Activated T-helper 1 cell treated with anti-CD3 and anti-CD28 coated beads, Interleukin-12 subunit alpha, Interleukin-12 subunit beta, Interleukin-2, Interleukin-4 antibody, amounts not matched to agents 30 ng/mL and 10 ng/mL and 1 ng/mL, durations not matched to agents 14 hours and 24 hours and 36 hours (primary cell): ENCODE results near the gene TMEM120A. TPM values are rescaled to one million over a fixed set of nuclear protein-coding genes. Genes with fewer than 3 reads are reported as not detected.
"Not testable (repeated sequence)": the region's sequence is repeated elsewhere in the genome, so short reads cannot be mapped to it uniquely, and the experiment has no call there.

ENCODE experiments used
- DNase-seq: peaks from one replicate; pipeline ENCODE4 v3.0.0; 2021; ENCODE audit warnings: low spot score
- H3K27ac Mint-ChIP-seq: one replicate; pipeline ENCODE4 v1.8.0; 2021; ENCODE audit warnings: mild to moderate bottlenecking, mixed read lengths
- H3K27me3 Mint-ChIP-seq: one replicate; pipeline ENCODE4 v1.8.0; 2022; ENCODE audit warnings: mild to moderate bottlenecking, moderate library complexity, mixed read lengths; ENCODE audit not compliant: insufficient read depth
- H3K36me3 Mint-ChIP-seq: one replicate; pipeline ENCODE4 v1.8.0; 2021; ENCODE audit warnings: low read depth, mixed read lengths
- H3K4me1 Mint-ChIP-seq: one replicate; pipeline ENCODE4 v1.8.0; 2021; ENCODE audit warnings: low read depth, mixed read lengths
- H3K4me3 Mint-ChIP-seq: one replicate; pipeline ENCODE4 v1.8.0; 2021; ENCODE audit warnings: mild to moderate bottlenecking, moderate library complexity, mixed read lengths
- H3K9me3 Mint-ChIP-seq: one replicate; pipeline ENCODE4 v1.8.0; 2021; ENCODE audit warnings: mixed read lengths
- intact Hi-C: fragments of 100-400 bp; cut with micrococcal nuclease; formaldehyde crosslinking; loops from one replicate; pipeline ENCODE4 v1.15.1; 2024
- total RNA-seq: library from RNA; stranded (reverse); gene quantifications from 2 replicates; pipeline ENCODE4 v1.2.3, GENCODE V29; 2022

Gene TMEM120A
- 44.3 and 49.9 TPM in 2 replicates for total RNA-seq

GRCh38 chr7:75994388-75995051 lies at the start of gene TMEM120A:
Gene TMEM120A (minus strand): TSS chr7:75994595. CDS start chr7:75994570, 25 bp downstream.
- Mint-ChIP-seq H3K9me3 (no peaks in the 10 kb centered on the region), H3K36me3 (peaks cover 23% of the 10 kb centered on the region), H3K27ac (peak within 1 kb of the TSS; percentile 18), H3K4me1 (peaks cover 25% of the 10 kb centered on the region), H3K27me3 (no peaks in the 10 kb centered on the region), H3K4me3 (peak within 1 kb of the TSS; percentile 84)
- DNase-seq: peak; percentile 93
- intact Hi-C loops: loop anchor here (1.0 kb wide), 6 partner anchors 14 to 255 kb away; partner anchors contain the start of genes POR and STYXL1

GRCh38 chr7:76040126-76040525 lies 45.7 kb upstream of the TMEM120A start:
- DNase-seq: no peak
- no peaks in the 10 kb centered on the region for H3K9me3 Mint-ChIP-seq
- H3K27ac Mint-ChIP-seq: no peak overlapping the region
- H3K36me3 Mint-ChIP-seq: peaks cover 5% of the 10 kb centered on the region
- H3K4me3 Mint-ChIP-seq: no peak overlapping the region
- H3K27me3 Mint-ChIP-seq: no peaks in the 10 kb centered on the region
- intact Hi-C loops: no loop called here
- peaks cover 18% of the 10 kb centered on the region for H3K4me1 Mint-ChIP-seq

- Mint-ChIP-seq H3K4me3 (no peak overlapping the region), H3K27ac (no peak overlapping the region), H3K27me3 (no peaks in the 10 kb centered on the region), H3K36me3 (peaks cover 2% of the 10 kb centered on the region), H3K4me1 (peaks cover 31% of the 10 kb centered on the region), H3K9me3 (no peaks in the 10 kb centered on the region)
- intact Hi-C loops: no loop called here
- DNase-seq: no peak
Measured at GRCh38 chr7:76037310-76037709, 42.9 kb upstream of the TMEM120A start.

- no peak overlapping the region for H3K27ac Mint-ChIP-seq
- H3K4me3 Mint-ChIP-seq: no peak overlapping the region
- H3K4me1 Mint-ChIP-seq: peaks cover 31% of the 10 kb centered on the region
- DNase-seq: no peak
- H3K9me3 Mint-ChIP-seq: no peaks in the 10 kb centered on the region
- intact Hi-C loops: no loop called here
- H3K36me3 Mint-ChIP-seq: peaks cover 6% of the 10 kb centered on the region
- no peaks in the 10 kb centered on the region for H3K27me3 Mint-ChIP-seq
Measured at GRCh38 chr7:76031964-76032363, 37.6 kb upstream of the TMEM120A start.

- H3K27me3 Mint-ChIP-seq, H3K9me3 Mint-ChIP-seq, H3K4me3 Mint-ChIP-seq, DNase-seq, intact Hi-C loops, H3K27ac Mint-ChIP-seq: not testable (repeated sequence)
- Mint-ChIP-seq H3K36me3 (peaks cover 11% of the 10 kb centered on the region), H3K4me1 (peaks cover 19% of the 10 kb centered on the region)
Measured at GRCh38 chr7:76029682-76030081, 35.3 kb upstream of the TMEM120A start.

- intact Hi-C loops: no loop called here
- Mint-ChIP-seq H3K27ac (no peak overlapping the region), H3K9me3 (no peaks in the 10 kb centered on the region), H3K4me1 (peaks cover 15% of the 10 kb centered on the region), H3K27me3 (no peaks in the 10 kb centered on the region), H3K36me3 (peaks cover 19% of the 10 kb centered on the region), H3K4me3 (no peak overlapping the region)
- DNase-seq: no peak
Measured at GRCh38 chr7:76023002-76023401, 28.6 kb upstream of the TMEM120A start.

- no peak for DNase-seq
- intact Hi-C loops: no loop called here
- Mint-ChIP-seq H3K27ac (no peak overlapping the region), H3K4me1 (peaks cover 15% of the 10 kb centered on the region), H3K27me3 (no peaks in the 10 kb centered on the region), H3K36me3 (peaks cover 22% of the 10 kb centered on the region), H3K4me3 (no peak overlapping the region), H3K9me3 (no peaks in the 10 kb centered on the region)
Measured at GRCh38 chr7:76022026-76022780, 27.8 kb upstream of the TMEM120A start.

- Mint-ChIP-seq H3K4me1 (peaks cover 15% of the 10 kb centered on the region), H3K36me3 (peaks cover 30% of the 10 kb centered on the region), H3K9me3 (no peaks in the 10 kb centered on the region), H3K27me3 (no peaks in the 10 kb centered on the region), H3K27ac (peak overlapping the region; percentile 35), H3K4me3 (no peak overlapping the region)
- peak; percentile 53 for DNase-seq
- intact Hi-C loops: loop anchor here (1.0 kb wide), 4 partner anchors 26 to 154 kb away; partner anchors contain the start of genes POR and TMEM120A
Measured at GRCh38 chr7:76020031-76020714, 25.8 kb upstream of the TMEM120A start.

GRCh38 chr7:76018520-76018919 lies 24.1 kb upstream of the TMEM120A start:
- Mint-ChIP-seq H3K36me3 (peaks cover 32% of the 10 kb centered on the region), H3K4me1 (peaks cover 15% of the 10 kb centered on the region)
- H3K4me3 Mint-ChIP-seq, intact Hi-C loops, H3K9me3 Mint-ChIP-seq, H3K27me3 Mint-ChIP-seq, H3K27ac Mint-ChIP-seq, DNase-seq: not testable (repeated sequence)

GRCh38 chr7:76016191-76016947 lies 22.0 kb upstream of the TMEM120A start:
- Mint-ChIP-seq H3K36me3 (peaks cover 40% of the 10 kb centered on the region), H3K4me1 (peaks cover 11% of the 10 kb centered on the region), H3K27me3 (peaks cover 4% of the 10 kb centered on the region), H3K9me3 (no peaks in the 10 kb centered on the region), H3K4me3 (no peak overlapping the region), H3K27ac (no peak overlapping the region)
- intact Hi-C loops: no loop called here
- DNase-seq: no peak

- H3K9me3 Mint-ChIP-seq: no peaks in the 10 kb centered on the region
- no peak overlapping the region for H3K4me3 Mint-ChIP-seq
- intact Hi-C loops: no loop called here
- peaks cover 33% of the 10 kb centered on the region for H3K36me3 Mint-ChIP-seq
- no peak overlapping the region for H3K27ac Mint-ChIP-seq
- no peak for DNase-seq
- H3K4me1 Mint-ChIP-seq: peaks cover 35% of the 10 kb centered on the region
- peaks cover 5% of the 10 kb centered on the region for H3K27me3 Mint-ChIP-seq
Measured at GRCh38 chr7:76011442-76011861, 17.1 kb upstream of the TMEM120A start.
